Measurements from ENCODE around the gene YPEL2.
A peak's percentile ranks its signal among the peaks of the same experiment; 100 is the strongest.
"Not testable (repeated sequence)": the region's sequence is repeated elsewhere in the genome, so short reads cannot be mapped to it uniquely, and the experiment has no call there.

Gene YPEL2

GRCh38 chr17:59409336-59410048 lies 78.0 kb downstream of the YPEL2 start:
- DNase-seq = no peak

GRCh38 chr17:59410049-59410437 lies 78.6 kb downstream of the YPEL2 start:
- DNase-seq = no peak

- DNase-seq = not testable (repeated sequence)
Observed at GRCh38 chr17:59412431-59412830, 81.0 kb downstream of the YPEL2 start.

- no peak for DNase-seq
Observed at GRCh38 chr17:59413014-59413766, 81.7 kb downstream of the YPEL2 start.

GRCh38 chr17:59415397-59415796 lies 83.9 kb downstream of the YPEL2 start:
- DNase-seq = no peak

GRCh38 chr17:59416184-59416583 lies 84.7 kb downstream of the YPEL2 start:
- no peak for DNase-seq

- no peak for DNase-seq
Observed at GRCh38 chr17:59417452-59417851, 86.0 kb downstream of the YPEL2 start.

- DNase-seq = no peak
Observed at GRCh38 chr17:59418732-59419166, 87.3 kb downstream of the YPEL2 start.

- DNase-seq = no peak
Observed at GRCh38 chr17:59420901-59421300, 89.4 kb downstream of the YPEL2 start.

- no peak for DNase-seq
Observed at GRCh38 chr17:59421722-59422121, 90.3 kb downstream of the YPEL2 start.

GRCh38 chr17:59423137-59423724 lies 91.8 kb downstream of the YPEL2 start:
- no peak for DNase-seq

GRCh38 chr17:59423903-59424302 lies 92.4 kb downstream of the YPEL2 start:
- DNase-seq = no peak

GRCh38 chr17:59424331-59424730 lies 92.9 kb downstream of the YPEL2 start:
- no peak for DNase-seq

GRCh38 chr17:59425085-59425931 lies 93.9 kb downstream of the YPEL2 start:
- no peak for DNase-seq

- DNase-seq = no peak
Observed at GRCh38 chr17:59426031-59426430, 94.6 kb downstream of the YPEL2 start.

GRCh38 chr17:59427425-59427921 lies 96.0 kb downstream of the YPEL2 start:
- DNase-seq = peak; percentile 35

GRCh38 chr17:59427996-59428395 lies 96.5 kb downstream of the YPEL2 start:
- DNase-seq = no peak

- no peak for DNase-seq
Observed at GRCh38 chr17:59428916-59429485, 97.5 kb downstream of the YPEL2 start.

- no peak for DNase-seq
Observed at GRCh38 chr17:59431601-59432000, 100.1 kb downstream of the YPEL2 start.

- DNase-seq = no peak
Observed at GRCh38 chr17:59432657-59433056, 101.2 kb downstream of the YPEL2 start.

- no peak for DNase-seq
Observed at GRCh38 chr17:59433586-59433985, 102.1 kb downstream of the YPEL2 start.

GRCh38 chr17:59434429-59434828 lies 103.0 kb downstream of the YPEL2 start:
- no peak for DNase-seq
